ENCODE results near the gene STPG2. TPM values are rescaled to one million over a fixed set of nuclear protein-coding genes. Genes with fewer than 3 reads are reported as not detected.

The STPG2 gene
- total and polyA plus RNA-seq, 8 donors: 0.11 to 1.0 (median 0.64) TPM

DNA sequence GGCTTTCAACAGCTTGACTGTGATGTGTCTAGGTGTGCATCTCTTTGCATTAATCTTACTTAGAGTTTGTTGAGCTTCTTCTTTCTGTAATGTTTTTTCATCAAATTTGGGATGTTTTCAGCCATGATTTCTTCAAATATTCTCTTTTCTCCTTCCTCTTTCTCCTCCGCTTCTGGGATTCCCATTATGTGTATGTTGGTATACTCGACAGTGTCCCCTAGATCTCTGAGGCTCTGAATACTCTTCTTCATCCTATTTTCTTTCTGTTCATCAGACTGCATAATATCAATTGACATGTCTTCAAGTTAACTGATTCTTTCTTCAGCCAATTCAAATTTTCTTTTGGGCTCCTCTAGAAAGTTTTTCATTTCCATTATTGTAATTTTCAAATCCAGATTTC lies 25.9 kb downstream of the STPG2 start:
- WGBS, 2 donors: 89 to 93% methylated on average over 2 of the region's 2 CpGs
- FAIRE-seq (no peak), DNase-seq (no peak), ATAC-seq (no peak)
- Histone ChIP-seq H3K27me3 (no peaks in the 10 kb centered on the region), H3K9me3 (no peaks in the 10 kb centered on the region), H3K4me3 (no peak overlapping the region), H3K4me1 (no peaks in the 10 kb centered on the region), H3K27ac (no peak overlapping the region), H3K36me3 (no peaks in the 10 kb centered on the region)
- intact Hi-C loops (cut with DNase I): no loop called here
- TF ChIP-seq, protein P1, sequence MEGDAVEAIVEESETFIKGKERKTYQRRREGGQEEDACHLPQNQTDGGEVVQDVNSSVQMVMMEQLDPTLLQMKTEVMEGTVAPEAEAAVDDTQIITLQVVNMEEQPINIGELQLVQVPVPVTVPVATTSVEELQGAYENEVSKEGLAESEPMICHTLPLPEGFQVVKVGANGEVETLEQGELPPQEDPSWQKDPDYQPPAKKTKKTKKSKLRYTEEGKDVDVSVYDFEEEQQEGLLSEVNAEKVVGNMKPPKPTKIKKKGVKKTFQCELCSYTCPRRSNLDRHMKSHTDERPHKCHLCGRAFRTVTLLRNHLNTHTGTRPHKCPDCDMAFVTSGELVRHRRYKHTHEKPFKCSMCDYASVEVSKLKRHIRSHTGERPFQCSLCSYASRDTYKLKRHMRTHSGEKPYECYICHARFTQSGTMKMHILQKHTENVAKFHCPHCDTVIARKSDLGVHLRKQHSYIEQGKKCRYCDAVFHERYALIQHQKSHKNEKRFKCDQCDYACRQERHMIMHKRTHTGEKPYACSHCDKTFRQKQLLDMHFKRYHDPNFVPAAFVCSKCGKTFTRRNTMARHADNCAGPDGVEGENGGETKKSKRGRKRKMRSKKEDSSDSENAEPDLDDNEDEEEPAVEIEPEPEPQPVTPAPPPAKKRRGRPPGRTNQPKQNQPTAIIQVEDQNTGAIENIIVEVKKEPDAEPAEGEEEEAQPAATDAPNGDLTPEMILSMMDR (IDR thresholded peaks at IDR 0.05): no peak

DNA sequence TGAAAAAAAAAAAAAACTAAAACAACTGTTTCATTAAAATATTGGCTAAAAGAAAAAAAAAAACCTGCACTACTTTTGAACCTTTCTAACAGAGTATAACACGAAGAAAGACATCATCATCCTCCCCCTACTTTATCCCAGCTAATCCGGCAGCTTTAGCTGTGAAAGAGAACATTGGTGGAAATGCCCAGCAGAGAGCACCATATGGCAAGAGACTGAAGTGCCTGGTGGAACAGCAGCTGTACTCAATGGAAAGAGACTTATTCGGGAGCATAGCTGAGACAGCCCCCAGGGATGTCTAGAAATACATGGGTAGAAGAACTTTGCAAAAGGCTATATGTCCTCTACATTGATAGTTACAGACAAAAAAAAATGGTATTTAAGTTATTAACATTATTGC lies 30.3 kb downstream of the STPG2 start:
- DNase-seq (no peak), FAIRE-seq (no peak), ATAC-seq (peak in 2 of 4 donors; percentile 45 to 56)
- TF ChIP-seq, protein P1 (IDR thresholded peaks at IDR 0.05): no peak
- intact Hi-C loops (cut with DNase I): no loop called here
- 24 to 27% methylated on average over 3 of the region's 3 CpGs for WGBS, 2 donors
- no peaks in the 10 kb centered on the region for H3K9me3 ChIP-seq
- H3K4me3 ChIP-seq: no peak overlapping the region
- H3K36me3 ChIP-seq: no peaks in the 10 kb centered on the region
- no peak overlapping the region for H3K27ac ChIP-seq
- no peaks in the 10 kb centered on the region for H3K27me3 ChIP-seq
- H3K4me1 ChIP-seq: no peaks in the 10 kb centered on the region

DNA sequence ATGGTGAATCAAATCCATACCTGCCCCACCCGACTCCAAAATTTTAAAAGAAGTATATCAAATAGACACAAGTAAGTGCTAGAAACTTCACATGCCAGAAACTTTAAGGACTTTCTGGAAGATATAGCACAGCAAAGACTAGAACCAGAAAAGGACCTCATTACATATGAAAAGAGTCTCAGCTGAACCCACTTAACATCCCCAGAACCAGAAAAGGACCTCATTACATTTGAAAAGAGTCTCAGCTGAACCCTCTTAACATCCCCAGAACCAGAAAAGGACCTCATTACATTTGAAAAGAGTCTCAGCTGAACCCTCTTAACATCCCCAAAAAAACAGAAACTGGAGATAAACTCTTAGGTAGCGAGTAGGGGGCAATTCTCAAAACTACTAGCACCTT lies 32.3 kb downstream of the STPG2 start:
- Histone ChIP-seq H3K4me3 (no peak overlapping the region), H3K4me1 (no peaks in the 10 kb centered on the region), H3K27ac (no peak overlapping the region), H3K9me3 (no peaks in the 10 kb centered on the region), H3K36me3 (no peaks in the 10 kb centered on the region), H3K27me3 (no peaks in the 10 kb centered on the region)
- intact Hi-C loops (cut with DNase I): no loop called here
- ATAC-seq (no peak), FAIRE-seq (no peak), DNase-seq (no peak)
- TF ChIP-seq, protein P1 (IDR thresholded peaks at IDR 0.05): no peak
- 85 to 94% methylated on average over 2 of the region's 2 CpGs for WGBS, 2 donors

DNA sequence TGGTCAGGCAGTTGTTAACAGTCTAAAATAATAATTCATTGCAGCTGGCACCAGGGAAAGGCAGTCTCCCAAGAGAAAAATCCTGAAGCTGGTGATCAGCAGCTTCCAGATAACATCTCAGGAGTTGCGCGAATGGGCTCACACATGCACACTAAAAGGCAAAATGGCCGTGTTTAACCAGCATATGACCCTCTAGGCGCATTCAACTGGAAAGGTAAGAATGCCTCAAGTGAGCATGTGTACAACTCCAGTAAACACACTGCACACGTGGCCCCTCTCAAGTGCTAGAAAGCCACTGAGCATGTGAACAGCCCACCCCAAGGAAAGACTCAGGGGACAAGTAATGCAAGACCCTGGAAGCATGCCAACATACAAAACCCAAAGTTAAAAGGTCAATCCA lies 33.1 kb downstream of the STPG2 start:
- H3K27me3 ChIP-seq: no peaks in the 10 kb centered on the region
- no peaks in the 10 kb centered on the region for H3K9me3 ChIP-seq
- H3K4me1 ChIP-seq: no peaks in the 10 kb centered on the region
- H3K4me3 ChIP-seq: no peak overlapping the region
- ATAC-seq: no peak
- intact Hi-C loops (cut with DNase I): no loop called here
- no peak for DNase-seq
- no peak overlapping the region for H3K27ac ChIP-seq
- no peak for FAIRE-seq
- TF ChIP-seq, protein P1 (IDR thresholded peaks at IDR 0.05): no peak
- no peaks in the 10 kb centered on the region for H3K36me3 ChIP-seq
- 58 to 71% methylated on average over 5 of the region's 5 CpGs for WGBS, 2 donors

DNA sequence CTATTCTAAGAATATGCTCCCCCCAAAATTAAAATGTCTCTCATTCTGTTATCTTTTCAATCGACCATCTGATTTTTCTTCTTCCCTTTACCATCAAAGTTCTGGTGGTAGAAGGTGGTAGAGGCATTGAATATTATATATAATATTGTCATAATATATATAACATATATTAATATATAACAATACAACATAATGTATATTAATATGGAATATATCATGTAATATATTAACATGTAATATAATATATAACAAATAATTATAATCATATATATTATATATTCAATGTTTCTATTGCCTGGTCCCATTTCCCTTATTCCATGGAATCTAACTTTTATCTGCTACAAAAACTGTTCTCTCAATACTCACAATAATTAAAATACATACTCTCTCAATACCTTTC lies 40.6 kb downstream of the STPG2 start:
- DNase-seq: no peak
- Histone ChIP-seq H3K4me1 (no peaks in the 10 kb centered on the region), H3K4me3 (no peak overlapping the region), H3K9me3 (no peaks in the 10 kb centered on the region), H3K27me3 (no peaks in the 10 kb centered on the region), H3K27ac (no peak overlapping the region), H3K36me3 (no peaks in the 10 kb centered on the region)
- peak; percentile 75 for FAIRE-seq
- ATAC-seq: no peak
- TF ChIP-seq, protein P1 (IDR thresholded peaks at IDR 0.05): no peak
- intact Hi-C loops (cut with DNase I): no loop called here
- 66 to 70% methylated on average over 1 of the region's 1 CpG for WGBS, 2 donors
